DMS114 treated with DMSO at 0.1 percent for 48 hours (cell line): ENCODE data around the gene CAPN8.
"Not testable (repeated sequence)": the region's sequence is repeated elsewhere in the genome, so short reads cannot be mapped to it uniquely, and the experiment has no call there.

ENCODE experiments used
- DNase-seq: peaks from one replicate; lab custom pipeline; 2025; ENCODE audit not compliant: unreplicated experiment; lab: John Stamatoyannopoulos, UW

CAPN8 gene

DNA sequence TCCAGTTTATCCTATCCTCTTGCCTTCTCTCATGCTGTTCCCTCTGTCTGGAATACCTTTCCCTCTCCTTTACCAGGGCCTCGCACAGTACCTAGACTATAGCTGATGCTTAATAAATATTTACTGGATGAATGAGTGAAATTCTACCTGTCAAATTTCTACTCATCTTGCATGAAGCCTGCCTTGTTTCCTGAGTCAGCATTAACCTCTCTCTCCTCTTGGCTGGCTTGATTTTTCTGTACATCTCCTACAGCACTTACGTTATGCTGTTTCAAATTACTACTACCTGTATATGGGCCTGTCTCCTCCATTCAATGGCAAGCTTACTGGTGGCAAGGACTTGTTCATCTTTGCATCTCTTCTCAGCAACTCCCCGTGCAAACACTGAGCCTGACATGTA lies 130.8 kb downstream of the CAPN8 start:
- DNase-seq, result no peak

DNA sequence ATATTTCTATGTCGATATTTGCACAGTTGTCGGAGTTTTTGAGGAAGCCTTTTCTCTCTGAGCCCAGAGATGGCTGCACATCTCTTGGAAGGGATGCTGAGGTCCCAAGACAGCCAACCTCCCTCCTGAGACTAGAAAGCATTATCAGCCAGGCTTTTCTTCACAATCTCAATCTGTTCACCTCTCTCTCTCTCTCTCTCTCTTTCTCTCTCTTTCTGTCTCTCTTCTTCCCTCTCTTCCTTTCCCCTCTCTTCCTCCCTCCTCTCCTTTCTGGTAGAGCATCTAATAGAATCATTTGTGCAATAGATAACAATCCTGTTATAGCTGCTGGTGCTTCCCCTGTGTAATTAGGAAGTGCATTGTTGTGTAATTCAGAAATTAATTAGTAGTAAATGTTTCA lies 131.8 kb downstream of the CAPN8 start:
- no peak for DNase-seq

GRCh38 chr1:223531742-223532341 lies 133.7 kb downstream of the CAPN8 start:
- DNase-seq, result peak; percentile 35

GRCh38 chr1:223525957-223526356 lies 139.5 kb downstream of the CAPN8 start:
- no peak for DNase-seq

DNA sequence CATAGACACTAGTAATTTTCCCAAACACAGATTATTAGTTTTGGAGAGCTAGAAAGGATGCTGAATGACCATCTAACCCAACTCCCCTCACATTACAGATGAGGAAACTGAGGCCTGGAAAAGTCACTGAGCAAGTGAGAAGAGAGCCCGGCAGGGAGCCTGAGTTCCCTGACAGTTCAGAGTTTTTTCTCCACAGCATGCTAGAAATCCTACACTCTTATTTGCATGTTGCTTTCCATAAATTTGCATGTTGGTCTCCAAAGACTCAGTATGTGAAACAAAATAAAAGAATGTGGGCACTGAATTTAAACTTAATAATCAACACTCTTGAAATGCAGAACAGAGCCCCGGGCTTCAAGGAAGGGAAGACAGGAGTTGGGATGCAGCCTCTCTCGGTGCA lies 140.0 kb downstream of the CAPN8 start:
- DNase-seq, result no peak

DNA sequence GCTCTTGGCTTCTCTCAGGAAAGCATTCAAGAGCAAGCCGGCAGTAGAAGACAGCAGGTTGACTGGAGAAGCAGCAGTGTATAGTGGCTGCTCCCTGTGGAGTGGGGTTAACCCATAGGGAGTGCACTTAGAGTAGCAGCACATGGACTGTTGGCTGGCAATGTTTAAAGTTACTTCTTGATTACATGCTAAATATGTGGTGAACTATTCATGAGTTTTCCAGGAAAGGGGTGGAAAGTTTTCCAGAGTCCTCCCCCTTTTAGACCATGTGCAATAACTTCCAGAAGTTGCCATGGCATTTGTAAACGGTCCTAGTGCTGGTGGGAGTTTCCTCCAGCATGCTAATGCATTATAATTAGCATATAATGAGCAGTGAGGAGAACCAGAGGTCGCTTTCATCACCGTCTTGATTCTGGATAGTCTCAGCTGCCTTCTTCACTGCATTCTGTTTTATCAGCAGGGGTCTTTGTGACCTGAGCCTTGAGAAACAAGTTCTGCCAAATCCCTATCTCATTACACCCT lies 140.5 kb downstream of the CAPN8 start:
- DNase-seq, result no peak

DNA sequence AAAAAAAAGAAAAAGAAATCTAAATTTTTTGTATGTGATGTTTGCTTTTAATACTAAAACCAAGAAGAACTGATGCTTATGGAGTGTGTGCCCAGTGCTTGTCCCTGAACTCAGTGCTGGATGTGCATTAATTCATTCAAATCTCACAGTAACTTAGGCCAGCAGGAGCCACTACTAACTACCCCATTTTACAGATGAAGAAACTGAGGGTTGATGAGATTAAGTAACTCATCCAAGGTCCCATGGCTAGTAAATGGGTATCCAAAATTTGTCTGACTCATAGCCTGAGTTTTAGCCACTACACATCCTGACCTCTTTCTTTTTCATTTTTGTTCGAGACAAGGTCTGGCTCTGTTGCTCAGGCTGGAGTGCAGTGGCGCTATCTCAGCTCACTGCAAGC lies 144.4 kb downstream of the CAPN8 start:
- no peak for DNase-seq

- DNase-seq, result no peak
Measured at GRCh38 chr1:223520200-223520599, 145.3 kb downstream of the CAPN8 start.

DNA sequence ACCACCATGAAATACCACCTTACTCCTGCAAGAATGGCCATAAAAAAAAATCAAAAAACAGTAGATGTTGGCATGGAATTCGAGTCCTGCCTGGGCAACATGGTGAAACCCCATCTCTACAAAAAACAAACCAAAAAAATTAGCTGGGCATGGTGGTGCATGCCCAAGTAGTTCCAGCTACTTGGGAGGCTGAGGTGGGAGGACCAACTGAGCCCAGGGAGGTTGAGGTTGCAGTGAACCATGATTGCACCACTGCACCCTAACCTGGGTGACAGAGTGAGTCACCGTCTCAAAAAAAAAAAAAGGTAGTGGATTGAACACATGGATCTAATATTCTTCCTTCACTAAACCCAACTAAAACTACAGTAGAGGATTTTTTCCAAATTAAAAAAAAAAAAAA lies 146.4 kb downstream of the CAPN8 start:
- no peak for DNase-seq

GRCh38 chr1:223518553-223518952 lies 146.9 kb downstream of the CAPN8 start:
- not testable (repeated sequence) for DNase-seq

DNA sequence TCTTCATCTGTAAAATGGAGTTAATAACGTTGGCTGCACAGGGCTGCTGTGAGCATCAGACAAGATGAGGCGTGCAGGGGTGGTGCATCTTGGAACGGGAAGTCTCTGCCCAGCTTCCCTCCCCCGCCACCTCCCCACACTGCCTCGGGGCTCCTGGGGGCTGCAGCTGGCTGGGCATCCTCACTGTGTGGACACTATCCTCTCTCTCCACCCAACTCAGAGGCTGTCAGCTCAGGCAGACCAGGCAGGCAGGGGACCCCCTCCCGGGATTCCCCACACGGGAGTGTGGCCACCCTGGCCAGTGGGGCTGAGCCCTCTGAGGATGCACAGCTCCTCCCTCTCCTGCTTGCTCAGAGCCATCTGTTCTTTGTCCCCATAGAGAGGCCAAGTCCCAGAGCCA lies 149.6 kb downstream of the CAPN8 start:
- DNase-seq, result no peak

DNA sequence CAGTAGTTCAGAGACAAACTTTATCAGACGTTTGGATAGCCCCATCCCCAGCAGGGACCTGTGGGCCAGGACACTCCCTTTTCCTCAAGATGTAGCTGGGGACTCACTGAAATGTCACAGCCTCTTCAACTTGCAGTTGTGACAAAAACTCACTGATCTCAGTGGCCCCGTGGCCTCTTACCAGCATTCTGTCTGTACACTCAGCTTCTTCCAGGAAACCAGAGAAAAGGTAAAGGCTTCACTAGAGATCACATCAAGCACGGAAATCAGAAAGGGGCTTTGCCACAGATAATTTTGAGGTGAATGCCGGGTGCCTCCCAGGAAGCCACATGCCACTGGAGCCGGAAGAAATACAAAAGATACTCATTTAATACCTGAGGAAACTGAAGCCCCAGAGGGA lies 150.1 kb downstream of the CAPN8 start:
- DNase-seq, result no peak

- DNase-seq, result no peak
Measured at GRCh38 chr1:223514644-223515043, 150.9 kb downstream of the CAPN8 start.

GRCh38 chr1:223513309-223513708 lies 152.2 kb downstream of the CAPN8 start:
- no peak for DNase-seq

GRCh38 chr1:223512057-223512456 lies 153.4 kb downstream of the CAPN8 start:
- no peak for DNase-seq

DNA sequence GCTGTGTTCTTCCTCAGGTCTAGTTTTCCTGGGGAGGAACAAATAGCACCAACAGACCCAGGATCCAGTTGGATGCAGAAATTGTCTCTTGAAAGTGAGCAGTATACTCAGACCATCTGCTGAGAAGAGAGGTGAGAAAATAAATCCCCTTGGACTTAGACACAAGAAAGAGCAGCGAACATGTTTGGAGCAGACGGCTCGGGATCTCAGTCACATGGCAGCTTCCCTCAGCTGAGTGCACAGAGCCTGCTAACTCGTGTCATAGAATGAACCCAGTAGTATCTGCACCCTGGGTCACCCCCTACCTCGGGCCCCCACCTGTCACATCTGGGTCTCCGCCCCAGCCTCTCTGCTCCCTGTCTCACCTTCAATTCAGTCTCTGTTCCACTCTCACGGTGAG lies 156.7 kb downstream of the CAPN8 start:
- no peak for DNase-seq

- DNase-seq, result no peak
Measured at GRCh38 chr1:223504741-223505140, 160.8 kb downstream of the CAPN8 start.

DNA sequence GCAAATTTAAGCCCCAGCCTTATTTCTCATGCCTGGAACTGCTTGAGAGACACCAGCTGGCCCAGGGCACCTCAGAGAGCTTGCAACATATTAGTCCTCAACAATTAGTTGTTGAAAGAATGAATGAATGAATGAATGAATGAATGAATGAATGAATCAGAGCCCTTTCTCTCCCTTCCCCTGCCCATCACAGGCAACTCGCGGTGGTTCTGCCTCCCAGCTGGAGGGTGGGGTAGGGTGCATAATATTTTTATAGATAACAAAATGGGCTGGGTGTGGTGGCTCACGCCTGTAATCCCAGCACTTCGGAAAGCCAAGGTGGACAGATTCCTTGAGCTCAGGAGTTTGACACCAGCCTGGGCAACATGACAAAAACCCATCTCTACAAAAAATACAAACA lies 162.2 kb downstream of the CAPN8 start:
- DNase-seq, result no peak

GRCh38 chr1:223500560-223501425 lies 164.7 kb downstream of the CAPN8 start:
- no peak for DNase-seq

GRCh38 chr1:223496883-223497282 lies 168.6 kb downstream of the CAPN8 start:
- no peak for DNase-seq

- DNase-seq, result no peak
Measured at GRCh38 chr1:223494926-223495645, 170.4 kb downstream of the CAPN8 start.

- no peak for DNase-seq
Measured at GRCh38 chr1:223492044-223492443, 173.5 kb downstream of the CAPN8 start.
